HG03521 (cell line): ENCODE results near the gene ATXN2.
A peak's percentile ranks its signal among the peaks of the same experiment; 100 is the strongest.

Experiments
- ATAC-seq: cut with Tn5 transposase; IDR thresholded peaks from one replicate; pipeline ENCODE4 v1.9.1; 2021; ENCODE audit warnings: mild to moderate bottlenecking, moderate library complexity; ENCODE audit not compliant: unreplicated experiment

ATXN2 gene

DNA sequence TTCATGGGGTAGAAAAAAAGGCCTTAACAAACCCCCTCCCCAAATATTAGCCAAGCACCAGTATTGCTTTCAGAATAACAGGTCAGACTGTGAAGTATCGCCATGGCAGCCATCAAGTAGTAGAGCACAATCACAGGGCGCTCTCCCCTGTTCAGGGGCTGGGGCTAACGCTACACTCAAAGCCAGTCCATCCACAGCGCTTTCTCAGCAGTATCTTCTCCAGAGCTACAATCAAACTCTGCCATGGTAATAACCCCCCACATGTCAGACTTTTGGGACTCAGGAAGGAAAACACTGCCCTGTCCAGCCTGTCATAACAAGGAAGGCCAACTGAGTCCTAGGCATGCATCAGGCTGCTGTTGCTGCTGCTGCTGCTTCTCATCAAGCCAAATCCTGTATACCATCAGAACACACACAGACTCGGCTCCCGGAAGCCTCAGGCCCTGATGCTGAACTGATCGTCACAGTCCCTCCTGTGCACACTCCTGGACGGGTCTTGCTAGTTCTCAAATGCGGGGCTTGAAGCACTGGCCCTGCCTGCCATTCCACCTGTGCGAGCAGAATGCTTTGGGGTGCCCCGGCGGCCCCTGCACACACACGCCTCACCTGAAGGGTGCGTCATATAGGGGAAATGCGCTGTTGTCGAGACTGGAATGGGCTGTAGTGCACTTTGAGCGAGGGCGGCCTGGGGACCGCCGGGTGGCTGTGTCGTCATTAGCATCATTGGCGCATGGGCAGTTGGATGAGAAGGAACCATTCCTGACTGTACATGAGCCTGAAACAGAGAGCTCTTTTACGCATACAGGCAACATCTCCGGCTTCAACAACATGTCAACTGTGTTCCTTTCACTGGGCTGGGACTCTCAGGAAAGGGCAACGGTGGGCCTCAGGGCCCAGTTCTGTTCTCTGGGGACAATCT, 145.8 kb downstream of the ATXN2 start:
- no peak for ATAC-seq

DNA sequence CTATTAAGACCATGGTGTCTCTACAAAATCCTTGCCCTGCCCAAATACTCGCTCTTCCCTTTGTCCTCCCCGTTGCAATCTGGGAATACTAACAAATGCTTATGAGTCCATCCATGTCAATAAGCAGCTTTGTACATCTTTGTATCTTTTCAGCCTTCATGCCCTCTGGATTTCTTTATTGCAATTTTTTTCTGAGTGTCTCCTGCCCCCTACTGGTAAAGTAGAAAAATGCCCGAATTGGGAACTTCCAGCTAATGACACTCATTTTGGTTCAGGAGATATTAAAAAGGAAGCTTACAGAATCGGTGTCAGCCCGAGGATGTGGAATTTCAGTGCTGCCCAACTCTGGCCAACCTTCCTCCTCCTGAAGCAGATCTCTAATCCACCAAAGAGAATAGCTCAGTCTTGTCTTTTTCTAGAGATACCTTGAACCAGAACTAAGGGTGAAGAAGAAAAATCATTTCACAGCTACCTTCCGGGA, 147.4 kb downstream of the ATXN2 start:
- ATAC-seq = no peak

DNA sequence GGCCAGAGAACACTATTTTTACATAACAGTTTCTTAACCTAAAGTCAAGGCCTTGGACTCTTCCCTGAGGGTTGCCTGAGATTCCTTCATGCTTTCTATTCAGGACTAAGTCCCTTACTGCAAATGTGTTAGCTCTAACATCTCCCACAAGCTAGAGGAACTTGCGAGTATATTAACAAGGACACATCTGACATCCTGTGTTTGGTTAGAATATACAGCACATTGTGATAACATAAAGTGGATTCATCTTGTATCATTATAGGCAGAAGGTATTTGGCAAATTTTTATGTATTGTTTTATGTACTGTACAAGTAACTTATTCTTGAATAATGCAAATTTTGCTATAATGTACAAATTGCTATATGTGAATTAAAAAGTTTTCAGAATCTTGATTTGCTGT, 147.9 kb downstream of the ATXN2 start:
- no peak for ATAC-seq

- no peak for ATAC-seq
These were observed 148.4 kb downstream of the ATXN2 start for GRCh38 chr12:111450676-111451075.

DNA sequence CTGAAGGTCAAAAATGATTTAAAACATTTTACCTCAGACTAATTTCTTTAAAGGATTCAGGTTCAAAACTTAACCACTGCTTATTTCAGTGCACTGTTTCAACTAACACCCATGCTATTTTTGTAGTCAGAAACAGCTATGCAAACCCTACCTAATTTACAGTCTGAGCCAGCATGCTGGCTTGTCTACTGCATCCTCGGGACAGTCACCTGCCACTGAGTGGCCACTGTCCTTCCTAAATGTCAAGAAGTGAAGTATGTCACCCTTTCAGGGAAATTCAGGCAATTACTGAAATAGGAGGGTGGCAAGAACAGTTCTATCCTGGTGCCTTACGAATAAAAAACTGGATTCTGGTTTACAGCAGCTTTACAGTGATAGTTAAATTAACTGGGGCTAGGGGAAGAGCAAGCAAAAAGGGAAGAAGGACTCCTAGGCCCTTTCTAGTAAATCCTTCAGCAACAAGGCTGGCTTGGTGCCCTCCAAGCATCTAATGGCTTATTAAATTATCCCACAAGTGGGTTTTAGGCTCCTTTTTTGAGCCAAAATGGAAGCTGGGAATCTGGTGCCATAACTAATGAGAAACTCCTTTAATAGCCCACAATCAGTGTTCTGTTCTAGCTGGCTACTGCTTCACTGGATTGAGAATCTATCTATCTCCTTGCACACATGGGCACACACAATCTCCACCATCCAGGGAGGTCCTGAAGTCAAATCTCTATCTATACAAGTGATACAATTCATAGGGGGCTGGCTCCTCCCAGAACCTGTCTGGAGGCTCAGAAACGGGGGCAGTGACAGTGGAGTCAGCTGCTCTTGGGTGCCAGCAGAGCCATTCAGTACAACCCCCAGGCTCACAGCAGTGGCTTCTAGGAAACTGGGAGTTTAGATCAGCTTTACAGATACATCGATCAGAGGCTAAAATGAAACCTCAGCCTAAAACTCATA, 150.0 kb downstream of the ATXN2 start:
- no peak for ATAC-seq

- ATAC-seq = no peak
These were observed 150.8 kb downstream of the ATXN2 start for GRCh38 chr12:111448266-111448830.

GRCh38 chr12:111447571-111448265, 151.4 kb downstream of the ATXN2 start:
- no peak for ATAC-seq

DNA sequence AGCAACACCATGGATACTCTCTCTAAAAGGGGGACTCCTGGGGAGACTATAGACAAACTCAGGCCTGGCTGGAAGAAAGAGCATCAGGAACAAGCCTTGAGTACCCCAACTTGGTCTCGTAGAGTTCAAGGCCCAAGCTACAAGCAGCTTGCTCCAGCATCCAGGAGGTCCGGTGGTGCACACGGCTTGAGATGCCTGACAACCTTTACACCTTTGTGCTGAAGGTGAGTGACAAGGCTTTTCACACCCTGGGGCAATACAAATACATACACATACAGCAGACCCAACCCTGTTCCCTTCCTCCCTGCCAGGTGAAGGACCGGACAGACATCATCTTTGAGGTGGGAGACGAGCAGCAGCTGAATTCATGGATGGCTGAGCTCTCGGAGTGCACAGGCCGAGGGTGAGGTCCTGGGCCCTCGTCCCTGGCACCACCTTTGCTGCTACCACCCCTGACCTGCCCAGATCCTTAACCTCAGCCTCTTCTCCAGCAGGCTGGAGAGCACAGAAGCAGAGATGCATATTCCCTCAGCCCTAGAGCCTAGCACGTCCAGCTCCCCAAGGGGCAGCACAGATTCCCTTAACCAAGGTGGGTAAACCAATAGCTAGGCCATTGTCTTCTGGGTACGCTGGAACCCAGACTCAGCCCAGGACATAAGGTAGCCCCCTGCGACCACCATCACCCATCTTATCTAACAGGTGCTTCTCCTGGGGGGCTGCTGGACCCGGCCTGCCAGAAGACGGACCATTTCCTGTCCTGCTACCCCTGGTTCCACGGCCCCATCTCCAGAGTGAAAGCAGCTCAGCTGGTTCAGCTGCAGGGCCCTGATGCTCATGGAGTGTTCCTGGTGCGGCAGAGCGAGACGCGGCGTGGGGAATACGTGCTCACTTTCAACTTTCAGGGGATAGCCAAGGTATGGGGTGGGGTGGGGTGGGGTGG, 152.2 kb downstream of the ATXN2 start:
- no peak for ATAC-seq

GRCh38 chr12:111445726-111446581, 153.2 kb downstream of the ATXN2 start:
- ATAC-seq = no peak

DNA sequence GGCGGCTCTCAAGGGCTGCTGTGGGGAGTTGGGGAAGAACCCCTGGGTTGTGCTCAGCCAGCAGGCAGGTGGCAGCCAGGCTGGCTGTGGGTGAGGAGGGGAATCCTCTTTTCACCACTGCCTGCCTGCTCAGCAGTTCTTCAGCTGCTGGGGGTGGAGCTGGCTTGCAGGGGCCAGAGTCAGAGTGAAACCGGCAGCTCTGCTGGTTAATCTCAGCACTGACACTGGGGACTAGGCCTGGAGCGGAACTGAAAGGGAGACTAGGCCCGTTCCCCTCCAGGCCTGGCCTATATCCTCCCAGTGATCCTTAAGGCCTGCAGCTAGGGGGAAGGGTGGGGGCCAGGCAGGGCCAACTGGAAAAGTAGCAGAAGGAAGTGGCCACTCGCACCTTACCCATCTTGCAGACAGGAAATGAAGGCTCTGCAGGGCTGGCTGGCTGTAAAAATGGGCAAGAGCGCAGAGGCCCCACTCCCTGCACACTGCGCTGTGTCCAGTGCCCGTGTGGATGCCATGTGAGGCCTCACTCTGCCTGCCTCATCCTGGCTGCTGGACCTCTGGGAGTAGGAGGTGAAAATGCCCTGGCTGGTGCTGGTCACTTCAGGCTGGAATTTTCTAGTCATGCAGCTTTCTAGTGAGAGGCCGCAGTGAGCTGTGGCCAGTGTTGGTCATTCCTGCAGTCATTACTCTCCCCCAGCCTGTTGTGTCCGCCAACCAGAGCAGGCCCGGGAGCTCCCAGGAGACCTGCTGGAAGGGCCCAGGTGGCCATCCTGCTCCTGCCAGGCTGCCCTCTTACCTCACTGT, 154.0 kb downstream of the ATXN2 start:
- ATAC-seq = peak; percentile 83

DNA sequence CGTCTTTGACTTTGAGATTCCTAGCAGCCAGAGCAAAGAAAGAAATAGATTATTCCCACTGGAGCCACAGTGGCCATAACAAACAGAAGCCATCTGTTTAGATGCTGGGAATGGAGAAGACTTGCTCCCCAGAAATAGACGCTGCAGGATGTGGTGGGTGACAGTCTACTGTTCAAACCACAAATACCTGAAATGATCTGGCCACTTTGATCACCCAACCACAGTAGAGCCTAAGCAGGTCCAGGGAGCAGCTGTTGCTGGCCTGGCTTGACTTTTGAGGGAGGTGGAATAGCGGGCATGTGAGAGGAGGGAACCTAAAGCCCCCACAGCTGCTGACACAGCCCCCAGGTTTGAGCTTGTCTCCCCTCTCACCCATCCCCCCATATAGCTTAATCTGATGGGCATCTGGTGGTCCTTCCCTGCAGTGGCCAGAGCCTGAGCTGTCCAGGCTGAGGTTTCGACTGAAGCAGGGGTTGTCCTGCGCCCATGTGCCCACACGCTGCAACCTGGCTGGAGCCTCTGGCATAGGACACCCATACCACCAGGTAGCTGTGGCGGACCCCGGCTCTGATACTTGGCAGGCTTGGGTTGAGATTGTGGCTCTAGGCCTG, 154.7 kb downstream of the ATXN2 start:
- ATAC-seq = peak; percentile 27

GRCh38 chr12:111443586-111443985, 155.5 kb downstream of the ATXN2 start:
- no peak for ATAC-seq

GRCh38 chr12:111443086-111443485, 156.0 kb downstream of the ATXN2 start:
- ATAC-seq = no peak

DNA sequence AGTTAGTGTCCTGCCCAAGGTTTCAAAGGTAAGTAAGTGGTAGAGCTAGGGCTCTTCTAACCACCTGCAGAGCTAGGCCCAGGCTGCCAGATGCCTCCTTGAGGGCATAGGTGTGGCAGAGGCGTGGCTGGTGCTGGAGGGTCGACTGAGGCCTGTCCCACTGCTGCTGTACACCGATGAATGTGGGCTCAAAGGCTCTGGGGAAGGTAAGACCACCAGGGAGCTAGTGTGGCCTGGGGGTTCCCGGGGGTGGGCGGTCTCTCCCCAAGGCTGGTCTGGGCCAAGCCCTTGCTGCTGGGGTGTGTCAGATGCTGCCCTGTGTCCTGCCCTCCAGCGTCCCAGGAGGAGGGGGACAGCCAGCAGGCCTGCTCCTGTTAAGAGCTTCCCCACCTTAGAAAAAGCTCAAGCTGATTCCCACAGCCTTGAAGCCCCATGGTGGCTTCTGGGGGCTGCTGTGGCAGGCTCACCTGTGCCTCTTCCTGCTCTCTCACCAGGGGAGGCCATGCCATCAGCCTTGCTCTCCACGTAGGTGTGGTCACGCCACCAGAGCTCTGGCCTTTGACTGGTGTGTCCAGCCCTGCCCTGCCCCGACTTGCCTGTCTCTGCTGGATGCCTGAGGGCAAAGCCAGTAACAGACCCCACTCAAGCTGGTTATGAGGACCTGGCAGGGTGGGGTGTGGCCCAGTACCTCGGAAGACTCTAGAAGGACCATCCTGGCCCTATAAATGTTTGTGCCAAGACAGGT, 156.6 kb downstream of the ATXN2 start:
- ATAC-seq = no peak

DNA sequence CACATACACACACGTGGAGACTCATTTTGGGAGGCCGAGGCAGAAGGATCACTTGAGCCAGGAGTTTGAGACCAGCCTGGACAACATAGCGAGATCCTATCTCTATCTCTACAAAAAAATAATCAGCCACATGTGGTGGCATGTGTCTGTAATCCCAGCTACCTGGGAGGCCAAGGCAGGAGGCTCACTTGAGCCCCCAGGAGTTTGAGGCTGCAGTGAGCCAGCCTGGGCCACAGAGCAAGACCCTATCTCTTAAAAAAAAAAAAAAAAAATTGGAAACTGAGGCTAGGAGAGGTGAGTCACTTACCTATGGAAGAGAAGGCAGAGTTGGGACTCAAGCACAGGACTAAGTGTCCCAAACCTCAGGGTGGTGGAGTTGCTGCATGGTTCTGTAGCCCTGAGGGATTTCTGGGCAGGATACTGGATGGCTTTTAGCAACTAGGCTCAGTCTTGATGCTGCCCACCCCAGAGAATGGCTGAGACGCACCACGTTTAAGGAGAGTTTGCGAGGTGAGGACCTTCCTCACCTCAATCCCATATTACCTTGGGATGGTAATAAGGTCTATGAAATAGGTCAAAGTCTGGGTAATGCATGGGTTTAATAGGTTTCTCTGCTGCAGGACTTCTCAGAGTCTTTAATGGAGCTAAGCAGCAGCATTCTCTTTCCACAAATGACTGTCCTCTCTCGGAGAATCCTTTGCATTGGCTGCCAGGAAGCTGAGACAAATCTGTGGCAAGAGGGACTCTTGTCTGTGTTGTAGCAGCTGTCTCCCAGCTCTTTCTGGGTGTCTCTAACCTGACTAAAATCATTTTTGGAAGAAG, 157.8 kb downstream of the ATXN2 start:
- no peak for ATAC-seq

DNA sequence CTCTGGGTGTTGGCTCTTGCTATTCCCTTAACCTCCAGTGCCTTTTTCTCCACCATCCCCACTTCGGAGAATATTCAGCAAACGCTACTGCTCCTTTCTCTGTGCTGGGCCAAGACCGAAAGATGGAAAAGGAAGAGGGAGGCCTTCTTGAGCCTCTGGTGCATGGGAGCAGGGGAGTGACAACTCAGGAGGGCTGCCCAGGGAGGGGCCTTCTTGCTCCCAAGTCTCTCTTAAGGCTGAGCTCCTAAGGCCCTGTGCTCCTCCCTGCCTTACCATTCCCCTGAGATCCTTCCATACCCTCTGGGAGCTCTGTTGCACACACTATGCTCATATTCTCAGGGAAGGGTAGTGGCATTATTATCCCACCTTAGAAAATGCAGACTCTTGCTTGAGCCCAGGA, 158.5 kb downstream of the ATXN2 start:
- no peak for ATAC-seq
